Panc1 (cell line): ENCODE data around the gene PKD1. TPM values are rescaled to one million over a fixed set of nuclear protein-coding genes. Genes with fewer than 3 reads are reported as not detected.

Source experiments
- ATAC-seq: fragments of 200-7000 bp; cut with Tn5 transposase; 2 replicates; pipeline ENCODE4 v1.9.1; 2020; ENCODE audit warnings: mild to moderate bottlenecking, moderate library complexity
- BruUV-seq: library from RNA; stranded (reverse); fragments of 400-500 nt; replicated peaks from 2 replicates; lab custom pipeline; 2021; lab: Mats Ljungman, UMichigan
- CTCF ChIA-PET: fragments of 300-600 bp; sonication (Branson Sonifier 250); formaldehyde crosslinking; loops from one replicate; lab custom pipeline; 2022; ENCODE audit warnings: antibody characterized with exemption; lab: Charles Lee
- POLR2A ChIA-PET: fragments of 300-600 bp; sonication (Branson Sonifier 250); formaldehyde crosslinking; loops from one replicate; lab custom pipeline; 2022; ENCODE audit warnings: antibody characterized with exemption; lab: Charles Lee
- DNase-seq: peaks from one replicate; pipeline ENCODE4 v3.0.0-alpha.2; 2010; ENCODE audit warnings: low read depth, low spot score
- H3K27ac ChIP-seq: 2 replicates; pipeline ENCODE4 v1.5.1; 2011; ENCODE audit warnings: mild to moderate bottlenecking, low read length, inconsistent platforms
- H3K27me3 ChIP-seq: fragments of 200-500 bp; sonication (Bioruptor generic); 2 replicates; pipeline ENCODE4 v1.6.0; 2014; ENCODE audit warnings: low read length, inconsistent platforms; ENCODE audit not compliant: control insufficient read depth, insufficient read depth
- H3K36me3 ChIP-seq: fragments of 200-500 bp; sonication (Bioruptor generic); 2 replicates; pipeline ENCODE4 v1.5.1; 2014; ENCODE audit warnings: inconsistent platforms, mild to moderate bottlenecking, low read length, moderate library complexity; ENCODE audit not compliant: control insufficient read depth, insufficient read depth
- H3K4me1 ChIP-seq: 2 replicates; pipeline ENCODE4 v1.5.1; 2011; ENCODE audit warnings: inconsistent platforms, mild to moderate bottlenecking, low read length, moderate library complexity; ENCODE audit not compliant: control insufficient read depth, insufficient read depth
- H3K4me3 ChIP-seq, 2 experiments: 2 replicates each; pipeline ENCODE4 v1.5.1; 2011 to 2012; ENCODE audit warnings: low read depth in 2 of 2, low read length in 2 of 2, mild to moderate bottlenecking in 2 of 2, inconsistent platforms in 1 of 2, moderate library complexity in 1 of 2
- H3K9me3 ChIP-seq: fragments of 200-500 bp; sonication (Bioruptor generic); 2 replicates; pipeline ENCODE4 v1.5.1; 2014; ENCODE audit warnings: low read depth, mild to moderate bottlenecking, inconsistent platforms, low read length, moderate library complexity; ENCODE audit not compliant: control insufficient read depth, insufficient read depth
- POLR2AphosphoS5 ChIP-seq: IDR thresholded peaks from 2 replicates; pipeline ENCODE4 v1.6.1; 2012; ENCODE audit warnings: mild to moderate bottlenecking, low read depth, low read length, moderate library complexity
- SIN3A ChIP-seq: IDR thresholded peaks from 2 replicates; pipeline ENCODE4 v1.6.1; 2012; ENCODE audit warnings: low read depth, mild to moderate bottlenecking, low read length, moderate library complexity, borderline replicate concordance; ENCODE audit not compliant: insufficient read depth
- TCF7L2 ChIP-seq: IDR thresholded peaks from 2 replicates; pipeline ENCODE4 v1.6.1; 2011; ENCODE audit warnings: mild to moderate bottlenecking, low read depth, low read length, inconsistent platforms
- in situ Hi-C: cut with HindIII; loops from 2 replicates; pipeline ENCODE4 v1.10.0; 2016; ENCODE audit warnings: low sequenced_read_pairs, low pct_unique_long_range_greater_than_20kb
- intact Hi-C: fragments of 100-400 bp; cut with micrococcal nuclease; formaldehyde crosslinking; loops from one replicate; pipeline ENCODE4 v1.10.0; 2022; ENCODE audit not compliant: unreplicated experiment
- total RNA-seq: library from RNA; stranded (reverse); gene quantifications from one replicate; pipeline ENCODE4 v1.2.1, GENCODE V29; 2021; ENCODE audit not compliant: unreplicated experiment
- TF ChIP-seq, protein P1 (sequence below), 2 experiments: IDR thresholded peaks; 2 replicates each; pipeline ENCODE4 v1.6.1; 2011 to 2012; ENCODE audit warnings: low read depth in 2 of 2, control low read depth in 1 of 2, low read length in 1 of 2, mild to moderate bottlenecking in 1 of 2, moderate library complexity in 1 of 2; ENCODE audit not compliant: insufficient read depth in 1 of 2
- TF ChIP-seq, protein P2 (sequence below): fragments of 450-650 bp; IDR thresholded peaks from 2 replicates; pipeline ENCODE4 v1.5.1; 2017; ENCODE audit warnings: mild to moderate bottlenecking

Gene PKD1
- total RNA-seq, 1 experiment from 2014 or later: 279 TPM

DNA sequence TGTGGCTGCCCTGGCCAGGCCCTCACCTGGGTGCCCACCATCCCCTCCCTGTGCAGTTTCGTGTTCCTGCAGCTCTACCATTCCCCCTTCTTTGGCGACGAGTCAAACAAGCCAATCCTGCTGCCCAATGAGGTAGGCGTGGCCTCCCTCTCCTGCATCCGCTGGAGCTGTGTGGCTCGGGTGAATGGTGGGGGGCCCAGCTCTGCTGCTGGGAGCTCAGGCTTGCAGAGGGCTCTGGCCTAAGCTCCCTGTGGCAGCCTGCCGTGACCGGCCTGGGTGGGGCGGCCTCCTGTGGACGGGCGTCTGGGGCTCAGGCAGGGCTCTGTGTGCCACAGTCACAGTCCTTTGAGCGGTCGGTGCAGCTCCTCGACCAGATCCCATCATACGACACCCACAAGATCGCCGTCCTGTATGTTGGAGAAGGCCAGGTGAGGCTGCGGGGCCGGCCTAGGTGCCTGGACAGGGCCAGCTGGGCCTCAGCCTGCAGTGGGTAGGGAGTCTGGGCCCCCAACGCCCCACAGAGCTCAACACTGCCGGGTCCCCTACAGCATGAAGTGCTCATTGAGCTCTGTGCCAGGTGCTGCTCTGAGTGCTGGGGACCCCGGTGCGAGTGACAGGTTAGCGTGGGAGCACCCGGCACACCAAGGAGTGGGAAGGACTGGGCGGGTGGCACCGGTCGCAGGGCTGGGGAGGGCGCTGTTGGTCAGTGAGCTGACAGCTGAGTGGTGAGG lies 50.6 kb downstream of the PKD1 start:
- 0 out of 2 replicates have a peak, but pooled peaks cover 14% of the 10 kb centered on the region for H3K4me1 ChIP-seq
- TF ChIP-seq SIN3A: no peak
- TF ChIP-seq TCF7L2: no peak
- TF ChIP-seq, protein P1, sequence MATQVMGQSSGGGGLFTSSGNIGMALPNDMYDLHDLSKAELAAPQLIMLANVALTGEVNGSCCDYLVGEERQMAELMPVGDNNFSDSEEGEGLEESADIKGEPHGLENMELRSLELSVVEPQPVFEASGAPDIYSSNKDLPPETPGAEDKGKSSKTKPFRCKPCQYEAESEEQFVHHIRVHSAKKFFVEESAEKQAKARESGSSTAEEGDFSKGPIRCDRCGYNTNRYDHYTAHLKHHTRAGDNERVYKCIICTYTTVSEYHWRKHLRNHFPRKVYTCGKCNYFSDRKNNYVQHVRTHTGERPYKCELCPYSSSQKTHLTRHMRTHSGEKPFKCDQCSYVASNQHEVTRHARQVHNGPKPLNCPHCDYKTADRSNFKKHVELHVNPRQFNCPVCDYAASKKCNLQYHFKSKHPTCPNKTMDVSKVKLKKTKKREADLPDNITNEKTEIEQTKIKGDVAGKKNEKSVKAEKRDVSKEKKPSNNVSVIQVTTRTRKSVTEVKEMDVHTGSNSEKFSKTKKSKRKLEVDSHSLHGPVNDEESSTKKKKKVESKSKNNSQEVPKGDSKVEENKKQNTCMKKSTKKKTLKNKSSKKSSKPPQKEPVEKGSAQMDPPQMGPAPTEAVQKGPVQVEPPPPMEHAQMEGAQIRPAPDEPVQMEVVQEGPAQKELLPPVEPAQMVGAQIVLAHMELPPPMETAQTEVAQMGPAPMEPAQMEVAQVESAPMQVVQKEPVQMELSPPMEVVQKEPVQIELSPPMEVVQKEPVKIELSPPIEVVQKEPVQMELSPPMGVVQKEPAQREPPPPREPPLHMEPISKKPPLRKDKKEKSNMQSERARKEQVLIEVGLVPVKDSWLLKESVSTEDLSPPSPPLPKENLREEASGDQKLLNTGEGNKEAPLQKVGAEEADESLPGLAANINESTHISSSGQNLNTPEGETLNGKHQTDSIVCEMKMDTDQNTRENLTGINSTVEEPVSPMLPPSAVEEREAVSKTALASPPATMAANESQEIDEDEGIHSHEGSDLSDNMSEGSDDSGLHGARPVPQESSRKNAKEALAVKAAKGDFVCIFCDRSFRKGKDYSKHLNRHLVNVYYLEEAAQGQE (IDR thresholded peaks at IDR 0.05; ENCODE audit: insufficient read depth in 1 of 2, low read depth in 2 of 2, low read length in 1 of 2): no peak
- no peak for TF ChIP-seq POLR2AphosphoS5
- TF ChIP-seq, protein P2, sequence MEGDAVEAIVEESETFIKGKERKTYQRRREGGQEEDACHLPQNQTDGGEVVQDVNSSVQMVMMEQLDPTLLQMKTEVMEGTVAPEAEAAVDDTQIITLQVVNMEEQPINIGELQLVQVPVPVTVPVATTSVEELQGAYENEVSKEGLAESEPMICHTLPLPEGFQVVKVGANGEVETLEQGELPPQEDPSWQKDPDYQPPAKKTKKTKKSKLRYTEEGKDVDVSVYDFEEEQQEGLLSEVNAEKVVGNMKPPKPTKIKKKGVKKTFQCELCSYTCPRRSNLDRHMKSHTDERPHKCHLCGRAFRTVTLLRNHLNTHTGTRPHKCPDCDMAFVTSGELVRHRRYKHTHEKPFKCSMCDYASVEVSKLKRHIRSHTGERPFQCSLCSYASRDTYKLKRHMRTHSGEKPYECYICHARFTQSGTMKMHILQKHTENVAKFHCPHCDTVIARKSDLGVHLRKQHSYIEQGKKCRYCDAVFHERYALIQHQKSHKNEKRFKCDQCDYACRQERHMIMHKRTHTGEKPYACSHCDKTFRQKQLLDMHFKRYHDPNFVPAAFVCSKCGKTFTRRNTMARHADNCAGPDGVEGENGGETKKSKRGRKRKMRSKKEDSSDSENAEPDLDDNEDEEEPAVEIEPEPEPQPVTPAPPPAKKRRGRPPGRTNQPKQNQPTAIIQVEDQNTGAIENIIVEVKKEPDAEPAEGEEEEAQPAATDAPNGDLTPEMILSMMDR: no peak
- H3K36me3 ChIP-seq: no peaks in the 10 kb centered on the region
- H3K9me3 ChIP-seq: no peaks in the 10 kb centered on the region
- CTCF ChIA-PET: interaction anchor here (0.8 kb wide), 1 partner anchor 81 kb away, joined by 3 read pairs; no protein-coding TSS in a partner anchor
- POLR2A ChIA-PET: no interaction called here
- intact Hi-C loops (no loop called here), in situ Hi-C loops (no loop called here)
- no peak overlapping the region for H3K27ac ChIP-seq
- H3K27me3 ChIP-seq: no peaks in the 10 kb centered on the region
- ATAC-seq (no peak), DNase-seq (no peak)
- H3K4me3 ChIP-seq: no peak overlapping the region
- no TSS peak for BruUV-seq

DNA sequence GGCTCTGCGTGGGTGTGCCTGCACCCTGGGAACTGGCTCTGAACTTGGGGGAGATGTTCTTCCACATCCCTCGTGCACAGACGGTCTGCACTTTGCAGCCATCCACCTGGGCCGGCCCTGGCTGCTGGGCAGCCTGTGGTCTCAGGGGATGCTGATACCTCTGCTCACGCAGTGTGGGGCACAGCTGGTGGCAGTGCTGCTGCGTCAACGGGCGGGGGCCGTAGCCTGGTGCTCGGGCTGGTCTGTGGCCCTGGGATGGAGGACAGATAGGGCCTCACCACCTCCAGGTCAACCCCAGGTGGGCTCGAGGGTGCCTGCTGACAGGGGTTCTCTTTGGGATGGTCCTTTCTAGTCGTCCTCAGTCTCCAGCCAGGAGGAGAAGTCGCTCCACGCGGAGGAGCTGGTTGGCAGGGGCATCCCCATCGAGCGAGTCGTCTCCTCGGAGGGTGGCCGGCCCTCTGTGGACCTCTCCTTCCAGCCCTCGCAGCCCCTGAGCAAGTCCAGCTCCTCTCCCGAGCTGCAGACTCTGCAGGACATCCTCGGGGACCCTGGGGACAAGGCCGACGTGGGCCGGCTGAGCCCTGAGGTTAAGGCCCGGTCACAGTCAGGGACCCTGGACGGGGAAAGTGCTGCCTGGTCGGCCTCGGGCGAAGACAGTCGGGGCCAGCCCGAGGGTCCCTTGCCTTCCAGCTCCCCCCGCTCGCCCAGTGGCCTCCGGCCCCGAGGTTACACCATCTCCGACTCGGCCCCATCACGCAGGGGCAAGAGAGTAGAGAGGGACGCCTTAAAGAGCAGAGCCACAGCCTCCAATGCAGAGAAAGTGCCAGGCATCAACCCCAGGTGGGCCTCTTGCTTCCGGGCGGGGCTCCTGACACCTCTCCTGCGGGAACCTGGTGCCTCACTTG lies 51.6 kb downstream of the PKD1 start:
- TF ChIP-seq, protein P1 (IDR thresholded peaks at IDR 0.05; ENCODE audit: insufficient read depth in 1 of 2, low read depth in 2 of 2, low read length in 1 of 2): no peak
- TF ChIP-seq TCF7L2 (no peak), SIN3A (no peak), POLR2AphosphoS5 (no peak)
- TF ChIP-seq, protein P2: no peak
- ChIA-PET POLR2A (no interaction called here), CTCF (interaction anchor here (0.8 kb wide), 1 partner anchor 80 kb away, joined by 3 read pairs; no protein-coding TSS in a partner anchor)
- H3K27ac ChIP-seq: no peak overlapping the region
- no peaks in the 10 kb centered on the region for H3K9me3 ChIP-seq
- intact Hi-C loops: no loop called here
- DNase-seq (no peak), ATAC-seq (no peak)
- in situ Hi-C loops: no loop called here
- 0 out of 2 replicates have a peak, but pooled peaks cover 10% of the 10 kb centered on the region for H3K4me1 ChIP-seq
- no peak overlapping the region for H3K4me3 ChIP-seq
- H3K36me3 ChIP-seq: no peaks in the 10 kb centered on the region
- H3K27me3 ChIP-seq: no peaks in the 10 kb centered on the region
- no TSS peak for BruUV-seq
